ENCODE data around the gene ZSWIM6. TPM values are rescaled to one million over a fixed set of nuclear protein-coding genes. Genes with fewer than 3 reads are reported as not detected.

The ZSWIM6 gene
- total RNA-seq, 1 donor from 2014 or later: 18.1 TPM

GRCh38 chr5:61386045-61386800 is 54.2 kb downstream of the ZSWIM6 start:
- Histone ChIP-seq H3K27me3 (ENCODE audit: low read depth) (no peaks in the 10 kb centered on the region), H3K4me3 (no peak overlapping the region), H3K9me3 (no peaks in the 10 kb centered on the region), H3K4me1 (no peaks in the 10 kb centered on the region), H3K27ac (no peak overlapping the region), H3K36me3 (no peaks in the 10 kb centered on the region)
- no peak for ATAC-seq
- TF ChIP-seq, protein P1, sequence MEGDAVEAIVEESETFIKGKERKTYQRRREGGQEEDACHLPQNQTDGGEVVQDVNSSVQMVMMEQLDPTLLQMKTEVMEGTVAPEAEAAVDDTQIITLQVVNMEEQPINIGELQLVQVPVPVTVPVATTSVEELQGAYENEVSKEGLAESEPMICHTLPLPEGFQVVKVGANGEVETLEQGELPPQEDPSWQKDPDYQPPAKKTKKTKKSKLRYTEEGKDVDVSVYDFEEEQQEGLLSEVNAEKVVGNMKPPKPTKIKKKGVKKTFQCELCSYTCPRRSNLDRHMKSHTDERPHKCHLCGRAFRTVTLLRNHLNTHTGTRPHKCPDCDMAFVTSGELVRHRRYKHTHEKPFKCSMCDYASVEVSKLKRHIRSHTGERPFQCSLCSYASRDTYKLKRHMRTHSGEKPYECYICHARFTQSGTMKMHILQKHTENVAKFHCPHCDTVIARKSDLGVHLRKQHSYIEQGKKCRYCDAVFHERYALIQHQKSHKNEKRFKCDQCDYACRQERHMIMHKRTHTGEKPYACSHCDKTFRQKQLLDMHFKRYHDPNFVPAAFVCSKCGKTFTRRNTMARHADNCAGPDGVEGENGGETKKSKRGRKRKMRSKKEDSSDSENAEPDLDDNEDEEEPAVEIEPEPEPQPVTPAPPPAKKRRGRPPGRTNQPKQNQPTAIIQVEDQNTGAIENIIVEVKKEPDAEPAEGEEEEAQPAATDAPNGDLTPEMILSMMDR (IDR thresholded peaks at IDR 0.05): no peak
- no peak for DNase-seq
- intact Hi-C loops (cut with DNase I): no loop called here

DNA sequence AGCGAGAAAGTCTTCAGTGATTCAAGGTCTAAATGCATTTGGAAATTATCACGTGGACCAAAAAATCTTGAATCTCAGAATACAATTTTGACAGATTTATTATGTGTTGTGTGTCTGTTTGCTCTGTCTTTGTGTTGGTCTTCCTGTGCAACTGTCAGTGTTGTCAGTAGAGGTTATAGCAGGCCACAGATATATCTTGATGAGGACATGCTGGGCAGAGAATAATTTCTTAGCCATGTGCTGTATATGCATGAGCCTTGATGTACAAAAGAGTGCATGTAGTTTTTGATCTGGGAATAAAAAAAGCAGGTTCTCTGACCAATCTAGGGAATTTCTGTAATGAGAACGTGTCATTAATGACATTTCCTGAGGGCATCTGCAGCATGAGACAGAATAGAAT is 57.6 kb downstream of the ZSWIM6 start:
- no peaks in the 10 kb centered on the region for H3K4me1 ChIP-seq
- TF ChIP-seq, protein P1 (IDR thresholded peaks at IDR 0.05): no peak
- H3K36me3 ChIP-seq: no peaks in the 10 kb centered on the region
- DNase-seq (no peak), ATAC-seq (no peak)
- H3K4me3 ChIP-seq: no peak overlapping the region
- no peaks in the 10 kb centered on the region for H3K27me3 ChIP-seq (ENCODE audit: low read depth)
- H3K9me3 ChIP-seq: no peaks in the 10 kb centered on the region
- intact Hi-C loops (cut with DNase I): no loop called here
- no peak overlapping the region for H3K27ac ChIP-seq

DNA sequence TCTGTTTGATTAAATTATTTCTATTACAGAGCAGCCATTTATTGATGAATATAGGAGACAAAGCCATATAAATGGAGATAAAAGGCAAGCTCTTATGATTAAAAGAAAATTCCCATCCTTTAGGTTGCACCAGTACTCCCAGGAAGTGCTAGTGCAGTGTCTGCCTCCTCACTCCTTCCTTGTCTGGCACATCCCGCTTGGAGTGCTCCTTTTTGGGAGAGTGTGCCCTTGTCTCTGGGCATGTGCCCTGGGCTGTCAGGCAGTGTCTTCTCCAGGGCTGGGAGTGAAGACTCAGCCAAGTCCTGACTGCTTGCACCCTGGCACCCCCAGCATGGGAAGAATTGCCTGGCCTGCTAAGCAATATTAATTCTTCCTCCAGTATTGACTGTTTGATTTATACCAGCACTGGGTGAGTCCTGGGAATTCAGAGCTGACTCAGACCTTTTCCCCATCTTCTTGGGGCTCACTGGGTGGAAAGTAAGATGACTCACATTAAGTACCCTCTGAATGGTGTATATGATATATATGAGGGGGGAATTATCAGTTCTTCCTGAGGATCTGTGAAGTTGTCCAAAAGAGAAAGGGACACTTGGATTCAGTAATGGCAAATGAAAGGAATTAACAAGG is 62.1 kb downstream of the ZSWIM6 start:
- TF ChIP-seq, protein P1 (IDR thresholded peaks at IDR 0.05): no peak
- DNase-seq (no peak), ATAC-seq (peak in 1 of 2 donors; percentile 37)
- Histone ChIP-seq H3K4me3 (no peak overlapping the region), H3K4me1 (no peaks in the 10 kb centered on the region), H3K27me3 (ENCODE audit: low read depth) (no peaks in the 10 kb centered on the region), H3K36me3 (no peaks in the 10 kb centered on the region), H3K27ac (no peak overlapping the region), H3K9me3 (no peaks in the 10 kb centered on the region)
- intact Hi-C loops (cut with DNase I): no loop called here

GRCh38 chr5:61394793-61395192 is 62.7 kb downstream of the ZSWIM6 start:
- intact Hi-C loops (cut with DNase I): no loop called here
- H3K27ac ChIP-seq: no peak overlapping the region
- H3K36me3 ChIP-seq: no peaks in the 10 kb centered on the region
- H3K27me3 ChIP-seq (ENCODE audit: low read depth): no peaks in the 10 kb centered on the region
- TF ChIP-seq, protein P1 (IDR thresholded peaks at IDR 0.05): no peak
- peak in 1 of 2 donors; percentile 18 for ATAC-seq
- H3K4me3 ChIP-seq: no peak overlapping the region
- no peak for DNase-seq
- no peaks in the 10 kb centered on the region for H3K4me1 ChIP-seq
- no peaks in the 10 kb centered on the region for H3K9me3 ChIP-seq

DNA sequence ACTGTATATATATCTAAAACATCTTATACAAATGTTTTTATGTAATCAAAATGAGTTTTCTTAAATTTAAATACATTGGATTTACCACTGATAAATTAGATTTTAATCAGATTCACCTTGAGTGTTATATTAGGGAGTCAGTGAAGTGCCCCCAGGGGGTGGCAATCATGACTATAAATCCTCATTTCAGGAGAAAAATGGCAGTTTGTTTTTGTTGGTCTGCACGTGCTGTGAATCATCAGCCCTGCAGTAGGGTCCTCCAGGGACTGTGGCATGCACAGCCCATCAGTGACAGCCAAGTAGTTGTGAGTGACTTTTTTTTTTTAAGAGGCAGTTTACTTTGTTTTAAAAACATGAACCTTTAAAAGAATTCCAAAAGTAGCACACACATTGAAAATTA is 65.2 kb downstream of the ZSWIM6 start:
- H3K9me3 ChIP-seq: no peaks in the 10 kb centered on the region
- TF ChIP-seq, protein P1 (IDR thresholded peaks at IDR 0.05): no peak
- H3K27ac ChIP-seq: no peak overlapping the region
- DNase-seq (no peak), ATAC-seq (no peak)
- no peaks in the 10 kb centered on the region for H3K36me3 ChIP-seq
- peaks cover 4% of the 10 kb centered on the region for H3K4me1 ChIP-seq
- no peak overlapping the region for H3K4me3 ChIP-seq
- intact Hi-C loops (cut with DNase I): no loop called here
- no peaks in the 10 kb centered on the region for H3K27me3 ChIP-seq (ENCODE audit: low read depth)
